PC-9 (cell line): ENCODE data around the gene TUT4. TPM values are rescaled to one million over a fixed set of nuclear protein-coding genes. Genes with fewer than 3 reads are reported as not detected.

Experiments
- Bru-seq: library from RNA; stranded (reverse); fragments of 400-500 nt; gene quantifications from one replicate; lab custom pipeline; 2021; lab: Mats Ljungman, UMichigan
- BruChase-seq, 2 experiments: library from RNA; stranded (reverse); fragments of 400-500 nt; gene quantifications; one replicate each; lab custom pipeline; 2021; lab: Mats Ljungman, UMichigan
- BruUV-seq: library from RNA; stranded (reverse); fragments of 400-500 nt; replicated peaks from 2 replicates; lab custom pipeline; 2021; lab: Mats Ljungman, UMichigan
- CTCF ChIA-PET: fragments of 300-600 bp; sonication (Branson Sonifier 250); formaldehyde crosslinking; loops from one replicate; lab custom pipeline; 2022; ENCODE audit warnings: antibody characterized with exemption; lab: Charles Lee
- POLR2A ChIA-PET: fragments of 300-600 bp; sonication (Branson Sonifier 250); formaldehyde crosslinking; loops from one replicate; lab custom pipeline; 2022; ENCODE audit warnings: antibody characterized with exemption; ENCODE audit not compliant: unreplicated experiment; lab: Charles Lee
- DNase-seq, 2 experiments: peaks; one replicate each; pipeline versions ENCODE4 v3.0.0 to v3.0.0-alpha.2; 2015 to 2022; ENCODE audit warnings: mixed read lengths in 1 of 2
- H2AFZ ChIP-seq: fragments of 200-600 bp; sonication (generic); 2 replicates; pipeline ENCODE4 v1.8.1; 2017; ENCODE audit warnings: antibody characterized with exemption
- H3F3A ChIP-seq: fragments of 200-600 bp; sonication (generic); 2 replicates; pipeline ENCODE4 v1.8.1; 2017; ENCODE audit warnings: antibody characterized with exemption, mild to moderate bottlenecking, low read depth; ENCODE audit not compliant: insufficient read depth
- H3K27ac ChIP-seq: fragments of 200-600 bp; sonication (generic); 2 replicates; pipeline ENCODE4 v1.6.1; 2016; ENCODE audit warnings: mixed run types
- H3K27me3 ChIP-seq: fragments of 200-600 bp; sonication (generic); 2 replicates; pipeline ENCODE4 v1.6.1; 2016; ENCODE audit warnings: low read depth, mixed run types; ENCODE audit not compliant: insufficient read depth
- H3K36me3 ChIP-seq: fragments of 200-600 bp; sonication (generic); 2 replicates; pipeline ENCODE4 v1.6.1; 2016; ENCODE audit warnings: low read depth, mixed run types
- H3K4me1 ChIP-seq: fragments of 200-600 bp; sonication (generic); replicated peaks from 2 replicates; pipeline ENCODE4 v1.6.1; 2016; ENCODE audit warnings: mixed run types; ENCODE audit not compliant: insufficient read depth
- H3K4me2 ChIP-seq: fragments of 200-600 bp; sonication (generic); 2 replicates; pipeline ENCODE4 v1.6.1; 2017; ENCODE audit warnings: mixed run types
- H3K4me3 ChIP-seq: fragments of 200-600 bp; sonication (generic); 2 replicates; pipeline ENCODE4 v1.6.1; 2016; ENCODE audit warnings: mixed run types
- H3K79me2 ChIP-seq: fragments of 200-600 bp; sonication (generic); 2 replicates; pipeline ENCODE4 v1.6.1; 2017; ENCODE audit warnings: low read depth, mixed run types
- H3K9me2 ChIP-seq: fragments of 200-600 bp; sonication (generic); 2 replicates; pipeline ENCODE4 v1.8.1; 2017; ENCODE audit warnings: mild to moderate bottlenecking; ENCODE audit not compliant: insufficient read depth
- H3K9me3 ChIP-seq: fragments of 200-600 bp; sonication (generic); 2 replicates; pipeline ENCODE4 v1.8.1; 2016; ENCODE audit warnings: low read depth; ENCODE audit not compliant: insufficient read depth
- H4K20me1 ChIP-seq: fragments of 200-600 bp; sonication (generic); 2 replicates; pipeline ENCODE4 v1.8.1; 2017; ENCODE audit not compliant: insufficient read depth
- CTCF ChIP-seq: fragments of 200-600 bp; sonication (generic); conservative IDR thresholded peaks from 2 replicates; pipeline ENCODE4 v1.6.1; 2017; ENCODE audit warnings: mixed run types, antibody characterized with exemption, mild to moderate bottlenecking, moderate library complexity
- EZH2 ChIP-seq: fragments of 200-600 bp; sonication (generic); IDR thresholded peaks from 2 replicates; pipeline ENCODE4 v1.8.0; 2017; ENCODE audit warnings: antibody characterized with exemption, low read depth
- intact Hi-C: fragments of 100-400 bp; cut with micrococcal nuclease; formaldehyde crosslinking; loops from one replicate; pipeline ENCODE4 v1.10.0; 2022; ENCODE audit not compliant: unreplicated experiment
- long read RNA-seq: library from polyadenylated mRNA; stranded (forward); transcript quantifications from one replicate; pipeline ENCODE4 v2.0.0, GENCODE V29; 2022
- total RNA-seq: library from RNA; stranded (reverse); gene quantifications from 2 replicates; pipeline ENCODE4 v1.2.3, GENCODE V29; 2021

TUT4 gene
- total RNA-seq (76.8 and 78.3 TPM in 2 replicates), Bru-seq, nascent RNA (percentile 89 among the genes with signal in this experiment), BruChase-seq, experiment 1, labeled RNA remaining after a 2-hour chase (percentile 93 among the genes with signal in this experiment), BruChase-seq, experiment 2, labeled RNA remaining after a 6-hour chase (percentile 84 among the genes with signal in this experiment)
- long read RNA-seq, full-length matches to known transcripts, result 4 of 24 reads
- long read RNA-seq, partial matches to known transcripts, result 6 of 24 reads
- long read RNA-seq, other reads (novel, unspliced or antisense), result 14 of 24 reads

- no peaks in the 10 kb centered on the region for H3K9me2 ChIP-seq
- no peaks in the 10 kb centered on the region for H3K27me3 ChIP-seq
- ChIA-PET CTCF (interaction anchor here (0.7 to 1.1 kb wide), 4 partner anchors 110 to 205 kb away, joined by 3 to 7 read pairs (median 4); no protein-coding TSS in a partner anchor), POLR2A (interaction anchor here (0.5 to 0.7 kb wide), 11 partner anchors 8 to 624 kb away, joined by 3 to 17 read pairs (median 6); no protein-coding TSS in a partner anchor)
- BruUV-seq, result no TSS peak
- intact Hi-C loops, result loop anchor here (1.0 to 2.0 kb wide), 2 partner anchors 110 to 134 kb away; no protein-coding TSS in a partner anchor
- peaks cover 30% of the 10 kb centered on the region for H3K4me1 ChIP-seq
- H3K4me2 ChIP-seq, result peak within 1 kb of the TSS; percentile 97
- TF ChIP-seq CTCF (no peak), EZH2 (no peak)
- H3K27ac ChIP-seq, result peak within 1 kb of the TSS; percentile 79
- DNase-seq, result peak; percentile 63 to 70
- peaks cover 49% of the 10 kb centered on the region for H3K79me2 ChIP-seq
- no peaks in the 10 kb centered on the region for H3K9me3 ChIP-seq
- peak within 1 kb of the TSS; percentile 66 for H3K4me3 ChIP-seq
- peak within 1 kb of the TSS; percentile 95 for H2AFZ ChIP-seq
- peaks cover 17% of the 10 kb centered on the region; the same call in 1 of the 2 replicates for H4K20me1 ChIP-seq
- no peaks in the 10 kb centered on the region for H3K36me3 ChIP-seq
- peaks cover 18% of the 10 kb centered on the region for H3F3A ChIP-seq
Measured at GRCh38 chr1:52552505-52553361, at the start of gene TUT4. TSS of gene TUT4 (minus strand) at chr1:52553092. CDS start at chr1:52526280, 26,812 bp downstream.

GRCh38 chr1:52601991-52602855 lies 49.3 kb upstream of the TUT4 start, which contains the start of gene GPX7:
TSS of gene GPX7 (plus strand) at chr1:52602371. CDS start at chr1:52602410, 39 bp downstream.
- intact Hi-C loops, result no loop called here
- no TSS peak for BruUV-seq
- H3K79me2 ChIP-seq, result no peaks in the 10 kb centered on the region
- H3F3A ChIP-seq, result no peaks in the 10 kb centered on the region
- H3K9me2 ChIP-seq, result no peaks in the 10 kb centered on the region
- no peaks in the 10 kb centered on the region for H3K9me3 ChIP-seq
- CTCF ChIA-PET, result no interaction called here
- no peak within 1 kb of the TSS for H3K4me2 ChIP-seq
- H2AFZ ChIP-seq, result no peak within 1 kb of the TSS
- H3K27me3 ChIP-seq, result no peaks in the 10 kb centered on the region
- H3K4me1 ChIP-seq, result no peaks in the 10 kb centered on the region
- no peak for DNase-seq
- no peak within 1 kb of the TSS for H3K4me3 ChIP-seq
- H3K36me3 ChIP-seq, result no peaks in the 10 kb centered on the region
- no peak for TF ChIP-seq EZH2
- TF ChIP-seq CTCF, result no peak
- no peaks in the 10 kb centered on the region for H4K20me1 ChIP-seq
- POLR2A ChIA-PET, result no interaction called here
- H3K27ac ChIP-seq, result no peak within 1 kb of the TSS
